ENCODE measurements around the gene GHRH. TPM values are rescaled to one million over a fixed set of nuclear protein-coding genes. Genes with fewer than 3 reads are reported as not detected.

The GHRH gene
- total and polyA plus RNA-seq, 2 donors (not counting 1 experiment from before 2014, with no cell fraction given), result not detected

DNA sequence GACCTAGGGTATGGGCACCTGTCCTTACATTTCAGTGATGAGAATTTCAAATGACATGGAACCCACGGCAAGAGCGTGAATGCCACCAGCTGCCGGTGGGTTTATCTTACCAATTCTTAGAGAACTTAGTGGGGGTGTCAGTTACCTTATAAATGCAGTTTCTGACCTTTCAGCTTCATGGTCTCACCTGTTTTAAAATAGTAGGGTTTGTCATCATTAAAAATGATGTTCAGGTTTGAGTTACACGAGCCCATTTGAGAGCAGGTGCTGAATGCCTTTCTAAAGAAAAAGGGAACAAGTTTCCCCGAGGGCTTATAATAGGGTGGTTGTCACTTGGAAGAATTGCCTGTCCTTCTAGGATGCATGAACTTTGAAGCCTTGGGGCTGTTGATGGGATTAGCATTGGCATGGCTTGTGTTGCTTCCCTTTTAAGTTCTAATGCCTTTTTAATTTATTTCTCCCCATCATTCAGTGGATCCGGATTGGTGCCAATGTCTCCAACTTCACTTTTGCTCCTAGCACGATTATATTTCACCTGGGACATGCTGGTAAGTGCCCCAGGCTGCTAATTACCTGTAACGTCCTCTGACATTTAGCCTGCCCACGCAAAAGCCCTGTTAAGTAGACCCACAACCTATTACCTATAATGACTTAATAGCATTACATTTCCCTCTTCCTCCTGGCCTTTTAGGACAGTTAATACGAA is 27.9 kb downstream of the GHRH start:
- no peaks in the 10 kb centered on the region for H3K4me1 ChIP-seq (ENCODE audit: control insufficient read depth in 2 of 2, insufficient read depth in 2 of 2, low read length in 2 of 2)

More for the DNA sequence above, 27.9 kb downstream of the GHRH start:
- H3K4me3 Mint-ChIP-seq, result no peak overlapping the region
- H3K4me1 Mint-ChIP-seq, result no peaks in the 10 kb centered on the region
- WGBS (ENCODE audit: insufficient coverage), result 97% methylated on average over 6 of the region's 10 CpGs
- intact Hi-C loops (cut with micrococcal nuclease), result no loop called here
- Histone ChIP-seq H3K36me3 (replicated peaks in 1 of 2; ENCODE audit: control extremely low read depth in 1 of 2, control insufficient read depth in 1 of 2, extremely low read depth in 1 of 2, insufficient read depth in 2 of 2, low read length in 1 of 2) (peaks cover 9 to 94% of the 10 kb centered on the region in 2 experiments), H3K27me3 (replicated peaks in 1 of 4; ENCODE audit: control extremely low read depth in 1 of 4, control insufficient read depth in 3 of 4, insufficient read depth in 4 of 4, low read length in 3 of 4) (no peaks in the 10 kb centered on the region), H2AFZ (ENCODE audit: insufficient read depth, low read depth, low read length, poor library complexity, severe bottlenecking) (no peak overlapping the region), H3K79me2 (ENCODE audit: control insufficient read depth, insufficient read depth, low read length) (no peaks in the 10 kb centered on the region), H4K20me1 (ENCODE audit: control insufficient read depth, insufficient read depth, low read length, poor library complexity, severe bottlenecking) (no peaks in the 10 kb centered on the region), H3K9me3 (ENCODE audit: control extremely low read depth in 1 of 3, control insufficient read depth in 2 of 3, insufficient read depth in 1 of 3, low read length in 2 of 3) (no peaks in the 10 kb centered on the region), H3K27ac (ENCODE audit: low read length in 2 of 2) (no peak overlapping the region), H3K9ac (ENCODE audit: low read length) (no peak overlapping the region), H3K4me3 (ENCODE audit: control extremely low read depth in 1 of 5, extremely low read depth in 1 of 5, insufficient read depth in 1 of 5, low read depth in 2 of 5, low read length in 4 of 5) (no peak overlapping the region), H3K4me2 (replicated peaks; ENCODE audit: low read depth, low read length, poor library complexity, severe bottlenecking) (no peak overlapping the region)
- no peak overlapping the region for H3K27ac Mint-ChIP-seq
- H3K9me3 Mint-ChIP-seq (ENCODE audit: insufficient read depth), result no peaks in the 10 kb centered on the region
- no peaks in the 10 kb centered on the region for H3K27me3 Mint-ChIP-seq
- POLR2A ChIA-PET, result no interaction called here
- ATAC-seq (ENCODE audit: low read depth), result no peak
- CTCF ChIA-PET, result no interaction called here
- TF ChIP-seq EZH2 (IDR thresholded peaks at IDR 0.05; ENCODE audit: borderline replicate concordance, insufficient read depth, low read depth, low read length, poor library complexity, severe bottlenecking), result no peak
- TF ChIP-seq, protein P1, sequence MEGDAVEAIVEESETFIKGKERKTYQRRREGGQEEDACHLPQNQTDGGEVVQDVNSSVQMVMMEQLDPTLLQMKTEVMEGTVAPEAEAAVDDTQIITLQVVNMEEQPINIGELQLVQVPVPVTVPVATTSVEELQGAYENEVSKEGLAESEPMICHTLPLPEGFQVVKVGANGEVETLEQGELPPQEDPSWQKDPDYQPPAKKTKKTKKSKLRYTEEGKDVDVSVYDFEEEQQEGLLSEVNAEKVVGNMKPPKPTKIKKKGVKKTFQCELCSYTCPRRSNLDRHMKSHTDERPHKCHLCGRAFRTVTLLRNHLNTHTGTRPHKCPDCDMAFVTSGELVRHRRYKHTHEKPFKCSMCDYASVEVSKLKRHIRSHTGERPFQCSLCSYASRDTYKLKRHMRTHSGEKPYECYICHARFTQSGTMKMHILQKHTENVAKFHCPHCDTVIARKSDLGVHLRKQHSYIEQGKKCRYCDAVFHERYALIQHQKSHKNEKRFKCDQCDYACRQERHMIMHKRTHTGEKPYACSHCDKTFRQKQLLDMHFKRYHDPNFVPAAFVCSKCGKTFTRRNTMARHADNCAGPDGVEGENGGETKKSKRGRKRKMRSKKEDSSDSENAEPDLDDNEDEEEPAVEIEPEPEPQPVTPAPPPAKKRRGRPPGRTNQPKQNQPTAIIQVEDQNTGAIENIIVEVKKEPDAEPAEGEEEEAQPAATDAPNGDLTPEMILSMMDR (IDR thresholded peaks at IDR 0.05), result no peak
- no peak for DNase-seq
